DND-41 (cell line): ENCODE data around the gene COL6A2.

ENCODE experiments used
- ATAC-seq: fragments of 200-7000 bp; cut with Tn5 transposase; 3 replicates; pipeline ENCODE4 v1.9.1; 2021; ENCODE audit warnings: low read depth; ENCODE audit not compliant: insufficient read depth
- DNase-seq: peaks from one replicate; pipeline ENCODE4 v3.0.0-alpha.2; 2020
- H2AFZ ChIP-seq: 2 replicates; pipeline ENCODE4 v1.6.0; 2012; ENCODE audit warnings: low read depth, low read length
- H3K27ac ChIP-seq: 2 replicates; pipeline ENCODE4 v1.5.1; 2012; ENCODE audit warnings: low read length, inconsistent platforms
- H3K27me3 ChIP-seq: fragments of 200-600 bp; sonication (generic); 2 replicates; pipeline ENCODE4 v1.6.0; 2012; ENCODE audit warnings: low read length, mild to moderate bottlenecking, inconsistent platforms; ENCODE audit not compliant: insufficient read depth, poor library complexity
- H3K36me3 ChIP-seq: 2 replicates; pipeline ENCODE4 v1.5.1; 2012; ENCODE audit warnings: low read length, inconsistent platforms; ENCODE audit not compliant: insufficient read depth
- H3K4me1 ChIP-seq: 2 replicates; pipeline ENCODE4 v1.5.1; 2012; ENCODE audit warnings: mild to moderate bottlenecking, low read length; ENCODE audit not compliant: insufficient read depth
- H3K4me2 ChIP-seq: 2 replicates; pipeline ENCODE4 v1.6.0; 2012; ENCODE audit warnings: mild to moderate bottlenecking, moderate library complexity, low read length, inconsistent platforms; ENCODE audit not compliant: insufficient read depth
- H3K4me3 ChIP-seq, 2 experiments: fragments of 200-600 bp in 1 of 2; shearing (Covaris generic) in 1 of 2; 2 replicates each; pipeline ENCODE4 v1.5.1; 2012 to 2016; ENCODE audit warnings: inconsistent platforms in 2 of 2, low read length in 2 of 2, mild to moderate bottlenecking in 2 of 2, low read depth in 1 of 2, moderate library complexity in 1 of 2
- H3K79me2 ChIP-seq: 2 replicates; pipeline ENCODE4 v1.6.0; 2012; ENCODE audit warnings: low read length, inconsistent platforms; ENCODE audit not compliant: insufficient read depth
- H3K9ac ChIP-seq: 2 replicates; pipeline ENCODE4 v1.6.0; 2012; ENCODE audit warnings: low read depth, mild to moderate bottlenecking, inconsistent platforms, low read length, moderate library complexity
- H3K9me3 ChIP-seq: 2 replicates; pipeline ENCODE4 v1.5.1; 2012; ENCODE audit warnings: low read length, moderate library complexity, mild to moderate bottlenecking, inconsistent platforms; ENCODE audit not compliant: insufficient read depth, severe bottlenecking
- H4K20me1 ChIP-seq: 2 replicates; pipeline ENCODE4 v1.6.0; 2012; ENCODE audit warnings: low read length; ENCODE audit not compliant: insufficient read depth
- EZH2 ChIP-seq: IDR thresholded peaks from 3 replicates; pipeline ENCODE4 v1.6.1; 2012; ENCODE audit warnings: borderline replicate concordance, low read depth, mild to moderate bottlenecking, moderate library complexity, low read length, inconsistent platforms; ENCODE audit not compliant: severe bottlenecking
- TF ChIP-seq, protein P1 (sequence below): IDR thresholded peaks from 2 replicates; pipeline ENCODE4 v1.5.1; 2012; ENCODE audit warnings: borderline replicate concordance, low read length, moderate library complexity, mild to moderate bottlenecking; ENCODE audit not compliant: poor library complexity, severe bottlenecking; ENCODE audit errors: extremely low read depth

The COL6A2 gene

GRCh38 chr21:46092026-46092764 is 5.7 kb upstream of the COL6A2 start:
- H3K36me3 ChIP-seq: no peaks in the 10 kb centered on the region
- no peak overlapping the region for H3K27ac ChIP-seq
- H3K4me1 ChIP-seq: no peaks in the 10 kb centered on the region
- H3K4me3 ChIP-seq: no peak overlapping the region
- H3K9me3 ChIP-seq: peaks cover 8% of the 10 kb centered on the region
- H4K20me1 ChIP-seq: no peaks in the 10 kb centered on the region
- no peaks in the 10 kb centered on the region for H3K79me2 ChIP-seq
- H2AFZ ChIP-seq: no peak overlapping the region
- H3K4me2 ChIP-seq: no peak overlapping the region
- ATAC-seq (no peak), DNase-seq (no peak)
- H3K9ac ChIP-seq: no peak overlapping the region
- no peaks in the 10 kb centered on the region for H3K27me3 ChIP-seq
- TF ChIP-seq EZH2: no peak
- TF ChIP-seq, protein P1, sequence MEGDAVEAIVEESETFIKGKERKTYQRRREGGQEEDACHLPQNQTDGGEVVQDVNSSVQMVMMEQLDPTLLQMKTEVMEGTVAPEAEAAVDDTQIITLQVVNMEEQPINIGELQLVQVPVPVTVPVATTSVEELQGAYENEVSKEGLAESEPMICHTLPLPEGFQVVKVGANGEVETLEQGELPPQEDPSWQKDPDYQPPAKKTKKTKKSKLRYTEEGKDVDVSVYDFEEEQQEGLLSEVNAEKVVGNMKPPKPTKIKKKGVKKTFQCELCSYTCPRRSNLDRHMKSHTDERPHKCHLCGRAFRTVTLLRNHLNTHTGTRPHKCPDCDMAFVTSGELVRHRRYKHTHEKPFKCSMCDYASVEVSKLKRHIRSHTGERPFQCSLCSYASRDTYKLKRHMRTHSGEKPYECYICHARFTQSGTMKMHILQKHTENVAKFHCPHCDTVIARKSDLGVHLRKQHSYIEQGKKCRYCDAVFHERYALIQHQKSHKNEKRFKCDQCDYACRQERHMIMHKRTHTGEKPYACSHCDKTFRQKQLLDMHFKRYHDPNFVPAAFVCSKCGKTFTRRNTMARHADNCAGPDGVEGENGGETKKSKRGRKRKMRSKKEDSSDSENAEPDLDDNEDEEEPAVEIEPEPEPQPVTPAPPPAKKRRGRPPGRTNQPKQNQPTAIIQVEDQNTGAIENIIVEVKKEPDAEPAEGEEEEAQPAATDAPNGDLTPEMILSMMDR: no peak

DNA sequence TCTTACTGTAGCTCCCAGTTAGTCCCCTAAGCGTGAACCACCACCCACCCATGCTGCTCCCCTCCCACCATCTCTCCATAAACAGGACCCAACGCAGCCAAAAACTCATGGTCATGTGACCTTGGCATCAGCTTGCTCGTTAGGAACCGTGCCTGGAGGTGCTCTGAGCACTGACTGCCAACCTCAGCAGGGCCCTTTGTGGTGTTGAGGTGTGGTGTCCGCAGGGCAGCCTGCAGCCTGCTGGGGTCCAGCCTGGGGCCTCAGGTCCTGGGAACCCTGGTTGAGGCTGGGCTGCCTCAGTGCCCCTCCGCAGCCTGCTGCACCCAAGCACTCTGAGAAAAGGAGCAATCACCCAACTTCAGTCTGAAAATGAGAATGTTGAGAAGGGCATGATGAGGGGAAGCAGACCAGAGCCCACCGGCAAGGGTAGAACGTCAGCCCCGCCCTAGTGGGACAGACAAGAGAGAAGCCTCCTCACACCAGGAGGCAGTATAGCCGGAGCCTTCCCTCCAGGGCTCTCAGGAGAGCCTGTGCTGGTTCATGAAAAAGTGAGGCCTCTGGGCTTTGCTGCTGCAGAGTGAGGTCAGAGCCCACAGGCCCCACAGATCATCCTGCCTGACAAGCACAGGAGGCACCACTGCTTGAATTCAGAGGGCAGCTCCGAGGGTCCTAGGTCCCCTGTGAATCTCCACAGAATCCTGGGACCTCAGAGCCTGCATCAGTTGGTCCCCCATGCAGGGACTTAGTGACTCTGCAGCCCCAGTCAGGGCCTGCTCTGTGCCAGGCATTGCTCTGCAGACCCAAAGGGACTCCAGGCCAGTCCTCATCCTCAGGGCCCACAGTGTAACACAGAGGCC is 4.9 kb upstream of the COL6A2 start:
- no peaks in the 10 kb centered on the region for H3K4me1 ChIP-seq
- H3K9ac ChIP-seq: no peak overlapping the region
- H3K79me2 ChIP-seq: no peaks in the 10 kb centered on the region
- peaks cover 5% of the 10 kb centered on the region for H3K9me3 ChIP-seq
- no peaks in the 10 kb centered on the region for H4K20me1 ChIP-seq
- no peak for DNase-seq
- no peaks in the 10 kb centered on the region for H3K36me3 ChIP-seq
- H2AFZ ChIP-seq: no peak overlapping the region
- no peak overlapping the region for H3K27ac ChIP-seq
- H3K27me3 ChIP-seq: no peaks in the 10 kb centered on the region
- no peak for ATAC-seq
- no peak for TF ChIP-seq EZH2
- TF ChIP-seq, protein P1: no peak
- H3K4me3 ChIP-seq: no peak overlapping the region
- H3K4me2 ChIP-seq: no peak overlapping the region

- no peak for DNase-seq
- Histone ChIP-seq H3K79me2 (no peaks in the 10 kb centered on the region), H3K4me1 (no peaks in the 10 kb centered on the region), H2AFZ (no peak overlapping the region), H3K4me3 (no peak overlapping the region), H3K27ac (no peak overlapping the region), H3K9me3 (peaks cover 4% of the 10 kb centered on the region), H3K36me3 (no peaks in the 10 kb centered on the region), H4K20me1 (no peaks in the 10 kb centered on the region), H3K4me2 (no peak overlapping the region), H3K27me3 (no peaks in the 10 kb centered on the region), H3K9ac (no peak overlapping the region)
- peak; percentile 40; the same call in 2 of the 3 replicates for ATAC-seq
- TF ChIP-seq, protein P1: no peak
- TF ChIP-seq EZH2: no peak
These were observed 4.1 kb upstream of the COL6A2 start for GRCh38 chr21:46093668-46094400.
